Measurements from ENCODE around the gene ALDH1A2.

ALDH1A2 gene

DNA sequence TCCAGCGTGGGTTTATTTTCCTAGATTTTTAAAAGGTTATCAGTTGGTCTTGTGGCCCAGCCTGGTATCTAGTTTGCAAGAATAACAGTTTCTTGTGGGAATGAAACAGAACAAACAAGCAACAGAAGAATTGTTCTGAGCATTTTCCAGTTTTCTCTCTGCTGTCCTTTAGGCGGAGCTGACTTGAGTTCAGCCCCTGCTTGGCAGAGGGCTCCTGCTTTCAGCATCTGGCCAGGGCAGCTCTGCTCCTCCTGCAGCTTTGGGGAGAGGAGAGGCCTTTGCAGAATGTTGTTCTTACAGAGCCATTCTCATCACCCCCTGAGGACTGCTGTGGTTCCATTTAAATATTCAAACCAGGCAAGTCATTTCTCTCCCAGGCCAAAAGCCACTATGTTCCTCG is 117.7 kb downstream of the ALDH1A2 start:
- Histone ChIP-seq H3K4me1 (ENCODE audit: control insufficient read depth in 1 of 2, insufficient read depth in 2 of 2, low read length in 2 of 2) (no peaks in the 10 kb centered on the region), H3K27ac (ENCODE audit: low read depth, low read length) (no peak overlapping the region), H3K4me3 (ENCODE audit: low read depth in 1 of 2, low read length in 2 of 2) (no peak overlapping the region), H3K36me3 (ENCODE audit: control insufficient read depth in 1 of 2, insufficient read depth in 2 of 2, low read length in 2 of 2) (no peaks in the 10 kb centered on the region), H3K27me3 (ENCODE audit: control insufficient read depth in 1 of 2, insufficient read depth in 2 of 2, low read length in 2 of 2) (peaks cover 0 to 5% of the 10 kb centered on the region in 2 donors), H3K9me3 (ENCODE audit: control insufficient read depth in 1 of 2, low read length in 2 of 2) (no peaks in the 10 kb centered on the region), H3K9ac (ENCODE audit: low read depth in 1 of 2, low read length in 2 of 2) (no peak overlapping the region)

GRCh38 chr15:57947282-57947681 is 118.2 kb downstream of the ALDH1A2 start:
- H3K27ac ChIP-seq (ENCODE audit: low read depth, low read length): no peak overlapping the region
- no peaks in the 10 kb centered on the region for H3K4me1 ChIP-seq (ENCODE audit: control insufficient read depth in 1 of 2, insufficient read depth in 2 of 2, low read length in 2 of 2)
- no peaks in the 10 kb centered on the region for H3K9me3 ChIP-seq (ENCODE audit: control insufficient read depth in 1 of 2, low read length in 2 of 2)
- H3K27me3 ChIP-seq (ENCODE audit: control insufficient read depth in 1 of 2, insufficient read depth in 2 of 2, low read length in 2 of 2): peaks cover 0 to 8% of the 10 kb centered on the region in 2 donors
- H3K36me3 ChIP-seq (ENCODE audit: control insufficient read depth in 1 of 2, insufficient read depth in 2 of 2, low read length in 2 of 2): no peaks in the 10 kb centered on the region
- no peak overlapping the region for H3K4me3 ChIP-seq (ENCODE audit: low read depth in 1 of 2, low read length in 2 of 2)
- no peak overlapping the region for H3K9ac ChIP-seq (ENCODE audit: low read depth in 1 of 2, low read length in 2 of 2)

- Histone ChIP-seq H3K9ac (ENCODE audit: low read depth in 1 of 2, low read length in 2 of 2) (no peak overlapping the region), H3K4me1 (ENCODE audit: control insufficient read depth in 1 of 2, insufficient read depth in 2 of 2, low read length in 2 of 2) (no peaks in the 10 kb centered on the region), H3K4me3 (ENCODE audit: low read depth in 1 of 2, low read length in 2 of 2) (no peak overlapping the region), H3K27me3 (ENCODE audit: control insufficient read depth in 1 of 2, insufficient read depth in 2 of 2, low read length in 2 of 2) (peaks cover 0 to 8% of the 10 kb centered on the region in 2 donors), H3K9me3 (ENCODE audit: control insufficient read depth in 1 of 2, low read length in 2 of 2) (no peaks in the 10 kb centered on the region), H3K27ac (ENCODE audit: low read depth, low read length) (no peak overlapping the region), H3K36me3 (ENCODE audit: control insufficient read depth in 1 of 2, insufficient read depth in 2 of 2, low read length in 2 of 2) (no peaks in the 10 kb centered on the region)
Measured at GRCh38 chr15:57946491-57947048, 118.9 kb downstream of the ALDH1A2 start.

DNA sequence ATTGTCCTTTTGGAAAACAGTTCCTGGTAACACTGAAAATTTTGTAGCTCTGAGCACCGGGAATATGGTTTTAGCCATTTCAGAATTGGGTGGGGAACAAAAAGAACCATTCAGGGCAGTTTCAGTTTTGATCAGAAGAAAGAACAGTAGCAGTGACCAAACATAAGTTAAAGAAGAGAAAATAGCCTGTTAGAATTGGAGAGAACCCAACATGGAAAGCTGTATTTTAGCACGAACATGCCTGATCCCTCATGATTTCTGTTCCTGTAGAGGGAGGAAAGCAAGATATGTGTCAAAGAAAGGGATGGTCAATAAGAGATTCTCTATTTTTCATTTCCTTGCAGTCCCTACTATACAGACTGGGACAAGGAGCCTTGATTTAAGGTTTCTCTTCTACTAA is 119.9 kb downstream of the ALDH1A2 start:
- H3K9me3 ChIP-seq (ENCODE audit: control insufficient read depth in 1 of 2, low read length in 2 of 2): no peaks in the 10 kb centered on the region
- H3K9ac ChIP-seq (ENCODE audit: low read depth in 1 of 2, low read length in 2 of 2): no peak overlapping the region
- no peaks in the 10 kb centered on the region for H3K36me3 ChIP-seq (ENCODE audit: control insufficient read depth in 1 of 2, insufficient read depth in 2 of 2, low read length in 2 of 2)
- H3K4me3 ChIP-seq (ENCODE audit: low read depth in 1 of 2, low read length in 2 of 2): no peak overlapping the region
- peaks cover 0 to 7% of the 10 kb centered on the region in 2 donors for H3K27me3 ChIP-seq (ENCODE audit: control insufficient read depth in 1 of 2, insufficient read depth in 2 of 2, low read length in 2 of 2)
- no peaks in the 10 kb centered on the region for H3K4me1 ChIP-seq (ENCODE audit: control insufficient read depth in 1 of 2, insufficient read depth in 2 of 2, low read length in 2 of 2)
- H3K27ac ChIP-seq (ENCODE audit: low read depth, low read length): no peak overlapping the region

DNA sequence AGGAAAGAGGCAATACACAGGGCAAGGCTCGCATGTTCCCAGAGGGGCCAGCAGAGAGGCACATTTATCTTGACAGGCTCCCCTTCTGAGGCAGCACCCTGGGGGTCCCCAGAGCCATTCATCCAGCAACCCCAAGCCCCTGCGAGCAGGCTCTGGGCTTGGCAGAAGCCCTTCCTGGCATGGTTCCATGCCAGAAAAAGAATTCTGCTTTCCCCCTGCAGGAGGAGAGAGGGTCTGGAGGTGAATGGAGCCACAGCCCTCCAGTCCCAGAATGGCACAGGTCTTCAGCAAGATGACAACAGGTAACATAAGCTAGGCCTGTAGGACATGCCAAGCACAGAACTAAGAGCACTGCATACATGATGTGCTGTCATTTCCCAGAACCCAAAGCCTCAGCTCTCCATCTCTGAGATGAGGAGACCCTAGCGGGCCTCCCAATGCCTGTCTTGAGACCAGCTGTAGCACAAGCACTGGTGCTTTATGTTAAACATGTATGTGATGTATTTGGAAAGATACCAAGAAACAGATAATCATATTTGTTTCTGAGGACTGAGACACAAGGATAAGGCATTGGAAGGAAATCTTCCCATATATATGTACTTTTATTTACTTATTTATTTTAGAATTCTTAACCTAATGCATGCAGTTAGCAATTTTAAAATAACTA is 121.6 kb downstream of the ALDH1A2 start:
- Histone ChIP-seq H3K4me1 (ENCODE audit: control insufficient read depth in 1 of 2, insufficient read depth in 2 of 2, low read length in 2 of 2) (no peaks in the 10 kb centered on the region), H3K27me3 (ENCODE audit: control insufficient read depth in 1 of 2, insufficient read depth in 2 of 2, low read length in 2 of 2) (peaks cover 0 to 9% of the 10 kb centered on the region in 2 donors), H3K9me3 (ENCODE audit: control insufficient read depth in 1 of 2, low read length in 2 of 2) (no peaks in the 10 kb centered on the region), H3K4me3 (ENCODE audit: low read depth in 1 of 2, low read length in 2 of 2) (no peak overlapping the region), H3K27ac (ENCODE audit: low read depth, low read length) (no peak overlapping the region), H3K9ac (ENCODE audit: low read depth in 1 of 2, low read length in 2 of 2) (no peak overlapping the region), H3K36me3 (ENCODE audit: control insufficient read depth in 1 of 2, insufficient read depth in 2 of 2, low read length in 2 of 2) (no peaks in the 10 kb centered on the region)

GRCh38 chr15:57943171-57943570 is 122.3 kb downstream of the ALDH1A2 start:
- Histone ChIP-seq H3K9me3 (ENCODE audit: control insufficient read depth in 1 of 2, low read length in 2 of 2) (no peaks in the 10 kb centered on the region), H3K4me3 (ENCODE audit: low read depth in 1 of 2, low read length in 2 of 2) (no peak overlapping the region), H3K36me3 (ENCODE audit: control insufficient read depth in 1 of 2, insufficient read depth in 2 of 2, low read length in 2 of 2) (no peaks in the 10 kb centered on the region), H3K27me3 (ENCODE audit: control insufficient read depth in 1 of 2, insufficient read depth in 2 of 2, low read length in 2 of 2) (peaks cover 0 to 9% of the 10 kb centered on the region in 2 donors), H3K27ac (ENCODE audit: low read depth, low read length) (no peak overlapping the region), H3K4me1 (ENCODE audit: control insufficient read depth in 1 of 2, insufficient read depth in 2 of 2, low read length in 2 of 2) (no peaks in the 10 kb centered on the region), H3K9ac (ENCODE audit: low read depth in 1 of 2, low read length in 2 of 2) (no peak overlapping the region)

DNA sequence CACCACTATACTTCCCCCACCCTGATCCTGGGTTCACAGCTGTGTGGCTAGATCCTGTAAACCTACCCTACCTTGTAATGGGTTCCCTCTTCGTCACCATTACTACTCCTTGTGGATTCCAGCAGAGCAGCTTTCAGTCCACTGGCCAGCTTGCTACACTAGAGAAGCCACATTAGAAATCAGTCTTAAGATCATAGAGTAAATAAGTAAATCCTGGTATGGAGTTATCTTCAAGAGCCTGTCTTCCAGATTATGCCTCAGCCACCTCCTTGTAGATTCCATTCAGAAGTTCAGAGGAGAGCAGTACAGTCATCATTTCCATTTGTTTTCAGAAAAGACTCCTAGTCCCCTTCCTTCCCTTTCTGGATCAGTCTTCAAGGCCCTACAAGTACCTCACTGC is 123.7 kb downstream of the ALDH1A2 start:
- Histone ChIP-seq H3K4me3 (ENCODE audit: low read depth in 1 of 2, low read length in 2 of 2) (no peak overlapping the region), H3K9me3 (ENCODE audit: control insufficient read depth in 1 of 2, low read length in 2 of 2) (no peaks in the 10 kb centered on the region), H3K27ac (ENCODE audit: low read depth, low read length) (no peak overlapping the region), H3K36me3 (ENCODE audit: control insufficient read depth in 1 of 2, insufficient read depth in 2 of 2, low read length in 2 of 2) (no peaks in the 10 kb centered on the region), H3K27me3 (ENCODE audit: control insufficient read depth in 1 of 2, insufficient read depth in 2 of 2, low read length in 2 of 2) (peaks cover 0 to 9% of the 10 kb centered on the region in 2 donors), H3K9ac (ENCODE audit: low read depth in 1 of 2, low read length in 2 of 2) (no peak overlapping the region), H3K4me1 (ENCODE audit: control insufficient read depth in 1 of 2, insufficient read depth in 2 of 2, low read length in 2 of 2) (no peaks in the 10 kb centered on the region)

- Histone ChIP-seq H3K4me3 (ENCODE audit: low read depth in 1 of 2, low read length in 2 of 2) (no peak overlapping the region), H3K9me3 (ENCODE audit: control insufficient read depth in 1 of 2, low read length in 2 of 2) (no peaks in the 10 kb centered on the region), H3K36me3 (ENCODE audit: control insufficient read depth in 1 of 2, insufficient read depth in 2 of 2, low read length in 2 of 2) (no peaks in the 10 kb centered on the region), H3K4me1 (ENCODE audit: control insufficient read depth in 1 of 2, insufficient read depth in 2 of 2, low read length in 2 of 2) (no peaks in the 10 kb centered on the region), H3K9ac (ENCODE audit: low read depth in 1 of 2, low read length in 2 of 2) (no peak overlapping the region), H3K27me3 (ENCODE audit: control insufficient read depth in 1 of 2, insufficient read depth in 2 of 2, low read length in 2 of 2) (peaks cover 0 to 3% of the 10 kb centered on the region in 2 donors), H3K27ac (ENCODE audit: low read depth, low read length) (no peak overlapping the region)
Measured at GRCh38 chr15:57932348-57932747, 133.2 kb downstream of the ALDH1A2 start.

GRCh38 chr15:57931570-57931969 is 133.9 kb downstream of the ALDH1A2 start:
- peaks cover 0 to 3% of the 10 kb centered on the region in 2 donors for H3K27me3 ChIP-seq (ENCODE audit: control insufficient read depth in 1 of 2, insufficient read depth in 2 of 2, low read length in 2 of 2)
- H3K4me3 ChIP-seq (ENCODE audit: low read depth in 1 of 2, low read length in 2 of 2): no peak overlapping the region
- H3K4me1 ChIP-seq (ENCODE audit: control insufficient read depth in 1 of 2, insufficient read depth in 2 of 2, low read length in 2 of 2): no peaks in the 10 kb centered on the region
- no peak overlapping the region for H3K9ac ChIP-seq (ENCODE audit: low read depth in 1 of 2, low read length in 2 of 2)
- no peaks in the 10 kb centered on the region for H3K9me3 ChIP-seq (ENCODE audit: control insufficient read depth in 1 of 2, low read length in 2 of 2)
- no peaks in the 10 kb centered on the region for H3K36me3 ChIP-seq (ENCODE audit: control insufficient read depth in 1 of 2, insufficient read depth in 2 of 2, low read length in 2 of 2)
- H3K27ac ChIP-seq (ENCODE audit: low read depth, low read length): no peak overlapping the region

GRCh38 chr15:57927091-57927631 is 138.3 kb downstream of the ALDH1A2 start:
- no peaks in the 10 kb centered on the region for H3K9me3 ChIP-seq (ENCODE audit: control insufficient read depth in 1 of 2, low read length in 2 of 2)
- no peaks in the 10 kb centered on the region for H3K36me3 ChIP-seq (ENCODE audit: control insufficient read depth in 1 of 2, insufficient read depth in 2 of 2, low read length in 2 of 2)
- H3K4me1 ChIP-seq (ENCODE audit: control insufficient read depth in 1 of 2, insufficient read depth in 2 of 2, low read length in 2 of 2): peaks cover 0 to 15% of the 10 kb centered on the region in 2 donors
- H3K27me3 ChIP-seq (ENCODE audit: control insufficient read depth in 1 of 2, insufficient read depth in 2 of 2, low read length in 2 of 2): no peaks in the 10 kb centered on the region
- H3K27ac ChIP-seq (ENCODE audit: low read depth, low read length): no peak overlapping the region
- H3K4me3 ChIP-seq (ENCODE audit: low read depth in 1 of 2, low read length in 2 of 2): no peak overlapping the region
- no peak overlapping the region for H3K9ac ChIP-seq (ENCODE audit: low read depth in 1 of 2, low read length in 2 of 2)
